Cardiac fibroblast (primary cell): ENCODE results near the gene SCCPDH.

Experiments used
- DNase-seq, 2 donors: peaks; one replicate each; pipeline versions ENCODE4 v3.0.0 to v3.0.0-alpha.2; 2010; ENCODE audit warnings: low read depth in 2 of 2
- H3K4me3 ChIP-seq, 2 donors: replicated peaks in 1 of 2; 1 replicate in 1 of 2; 2 replicates in 1 of 2; pipeline ENCODE4 v1.5.1; 2011; ENCODE audit warnings: low read depth in 2 of 2, low read length in 2 of 2, mild to moderate bottlenecking in 2 of 2, moderate library complexity in 1 of 2
- TF ChIP-seq, protein P1 (sequence below): IDR thresholded peaks from one replicate; pipeline ENCODE4 v1.5.1; 2011; ENCODE audit warnings: low read depth, mild to moderate bottlenecking, low read length, inconsistent platforms

SCCPDH gene

GRCh38 chr1:246768403-246769020, 44.3 kb downstream of the SCCPDH start:
- DNase-seq: no peak
- no peak overlapping the region for H3K4me3 ChIP-seq
- TF ChIP-seq, protein P1, sequence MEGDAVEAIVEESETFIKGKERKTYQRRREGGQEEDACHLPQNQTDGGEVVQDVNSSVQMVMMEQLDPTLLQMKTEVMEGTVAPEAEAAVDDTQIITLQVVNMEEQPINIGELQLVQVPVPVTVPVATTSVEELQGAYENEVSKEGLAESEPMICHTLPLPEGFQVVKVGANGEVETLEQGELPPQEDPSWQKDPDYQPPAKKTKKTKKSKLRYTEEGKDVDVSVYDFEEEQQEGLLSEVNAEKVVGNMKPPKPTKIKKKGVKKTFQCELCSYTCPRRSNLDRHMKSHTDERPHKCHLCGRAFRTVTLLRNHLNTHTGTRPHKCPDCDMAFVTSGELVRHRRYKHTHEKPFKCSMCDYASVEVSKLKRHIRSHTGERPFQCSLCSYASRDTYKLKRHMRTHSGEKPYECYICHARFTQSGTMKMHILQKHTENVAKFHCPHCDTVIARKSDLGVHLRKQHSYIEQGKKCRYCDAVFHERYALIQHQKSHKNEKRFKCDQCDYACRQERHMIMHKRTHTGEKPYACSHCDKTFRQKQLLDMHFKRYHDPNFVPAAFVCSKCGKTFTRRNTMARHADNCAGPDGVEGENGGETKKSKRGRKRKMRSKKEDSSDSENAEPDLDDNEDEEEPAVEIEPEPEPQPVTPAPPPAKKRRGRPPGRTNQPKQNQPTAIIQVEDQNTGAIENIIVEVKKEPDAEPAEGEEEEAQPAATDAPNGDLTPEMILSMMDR: no peak

- no peak overlapping the region for H3K4me3 ChIP-seq
- TF ChIP-seq, protein P1: no peak
- peak; percentile 87 to 92 for DNase-seq
Observed at GRCh38 chr1:246769306-246769705, 45.1 kb downstream of the SCCPDH start.

- no peak overlapping the region for H3K4me3 ChIP-seq
- no peak for DNase-seq
- TF ChIP-seq, protein P1: no peak
Observed at GRCh38 chr1:246771366-246771765, 47.2 kb downstream of the SCCPDH start.

- H3K4me3 ChIP-seq: no peak overlapping the region
- no peak for DNase-seq
- TF ChIP-seq, protein P1: no peak
Observed at GRCh38 chr1:246772686-246773085, 48.5 kb downstream of the SCCPDH start.

GRCh38 chr1:246773213-246773641, 49.0 kb downstream of the SCCPDH start:
- H3K4me3 ChIP-seq: no peak overlapping the region
- TF ChIP-seq, protein P1: no peak
- DNase-seq: no peak

- H3K4me3 ChIP-seq: no peak overlapping the region
- TF ChIP-seq, protein P1: no peak
- DNase-seq: no peak
Observed at GRCh38 chr1:246775531-246776385, 51.5 kb downstream of the SCCPDH start.
